Stomach (tissue), 4 donors: ENCODE measurements around the gene INVS.

Experiments used
- CTCF ChIP-seq, 7 experiments: fragments of 450-650 bp in 4 of 7; fragments of 200-600 bp in 3 of 7; sonication (generic) in 3 of 7; IDR thresholded peaks; one replicate each; pipeline ENCODE4 v1.5.1; 2016 to 2019; ENCODE audit warnings: antibody characterized with exemption in 7 of 7, control low read depth in 2 of 7, mild to moderate bottlenecking in 1 of 7
- POLR2A ChIP-seq, 4 donors: fragments of 450-650 bp; IDR thresholded peaks; one replicate each; pipeline ENCODE4 v1.6.1; 2016; ENCODE audit warnings: antibody characterized with exemption in 4 of 4, control low read depth in 2 of 4, mild to moderate bottlenecking in 1 of 4, moderate library complexity in 1 of 4
- POLR2AphosphoS5 ChIP-seq, 3 donors: sonication (generic); formaldehyde crosslinking; IDR thresholded peaks; one replicate each; pipeline ENCODE4 v1.6.1; 2016; ENCODE audit warnings: antibody characterized with exemption in 3 of 3

- TF ChIP-seq POLR2A (IDR thresholded peaks at IDR 0.05) (no peak), POLR2AphosphoS5 (IDR thresholded peaks at IDR 0.05) (no peak), CTCF (IDR thresholded peaks at IDR 0.05) (no peak)
Measured at GRCh38 chr9:100117316-100117715, 18.3 kb downstream of the INVS start.
